ENCODE data around the gene LTBP3. TPM values are rescaled to one million over a fixed set of nuclear protein-coding genes. Genes with fewer than 3 reads are reported as not detected.

The LTBP3 gene
- total and polyA plus RNA-seq, 2 of the 13 experiments (the other 11 are each of a cell fraction or from before 2014, with no cell fraction given) = 12.2 to 68.1 TPM

- peak; percentile 88; the same call in 1 of the 2 replicates for TF ChIP-seq ZBTB4 (CRISPR knock-in tag; IDR thresholded peaks at IDR 0.05; ENCODE audit: borderline replicate concordance)
- peak; percentile 49; the same call in 1 of the 2 replicates for TF ChIP-seq MXD1 (CRISPR knock-in tag; IDR thresholded peaks at IDR 0.05)
- no peak for TF ChIP-seq ZNF260 (CRISPR knock-in tag; IDR thresholded peaks at IDR 0.05; ENCODE audit: borderline replicate concordance, low read depth)
- peak; percentile 66; the same call in 1 of the 2 replicates for TF ChIP-seq ZBTB38 (CRISPR knock-in tag; IDR thresholded peaks at IDR 0.05)
- TF ChIP-seq ZBTB33 (CRISPR knock-in tag; IDR thresholded peaks at IDR 0.05) = peak; percentile 99
- TF ChIP-seq POLR2G (IDR thresholded peaks at IDR 0.05; ENCODE audit: low read depth, low read length) = peak; percentile 27; the same call in 1 of the 2 replicates
- 0 out of 2 replicates have a peak, but pooled peaks have one; percentile 23 for TF ChIP-seq CEBPB (IDR thresholded peaks at IDR 0.05; ENCODE audit: borderline replicate concordance, low read depth, low read length)
- no peak for TF ChIP-seq SRY (CRISPR knock-in tag; IDR thresholded peaks at IDR 0.05)
- no peak for TF ChIP-seq ZNF460 (CRISPR knock-in tag; IDR thresholded peaks at IDR 0.05; ENCODE audit: borderline replicate concordance)
- TF ChIP-seq SMC3 (IDR thresholded peaks at IDR 0.05; ENCODE audit: low read length) = peak; percentile 52
- TF ChIP-seq PTBP1 (IDR thresholded peaks at IDR 0.05; ENCODE audit: low read depth, low read length, poor library complexity, severe bottlenecking) = peak; percentile 28
- no peak for TF ChIP-seq ZNF224 (CRISPR knock-in tag; IDR thresholded peaks at IDR 0.05)
- no peak for TF ChIP-seq ARID2 (CRISPR knock-in tag; IDR thresholded peaks at IDR 0.05; ENCODE audit: borderline replicate concordance)
- peak; percentile 63 for TF ChIP-seq ZNF687 (CRISPR knock-in tag; IDR thresholded peaks at IDR 0.05)
These were observed 17.7 kb downstream of the LTBP3 start (continued) for GRCh38 chr11:65540290-65541092.
